SU-DHL-6 (cell line): Measurements from ENCODE around the gene ADARB2.

Source experiments
- EZH2phosphoT487 ChIP-seq: fragments of 200-600 bp; sonication (generic), shearing (Covaris generic); conservative IDR thresholded peaks from 2 replicates; pipeline ENCODE4 v1.6.1; 2018; ENCODE audit warnings: mild to moderate bottlenecking, antibody characterized with exemption, low read length, moderate library complexity, mixed read lengths
- TF ChIP-seq, protein P1 (sequence below): fragments of 200-600 bp; sonication (generic); IDR thresholded peaks from one replicate; pipeline ENCODE4 v1.5.1; 2017; ENCODE audit warnings: antibody characterized with exemption, mild to moderate bottlenecking, low read length, moderate library complexity; ENCODE audit not compliant: insufficient read depth, poor library complexity, severe bottlenecking

DNA sequence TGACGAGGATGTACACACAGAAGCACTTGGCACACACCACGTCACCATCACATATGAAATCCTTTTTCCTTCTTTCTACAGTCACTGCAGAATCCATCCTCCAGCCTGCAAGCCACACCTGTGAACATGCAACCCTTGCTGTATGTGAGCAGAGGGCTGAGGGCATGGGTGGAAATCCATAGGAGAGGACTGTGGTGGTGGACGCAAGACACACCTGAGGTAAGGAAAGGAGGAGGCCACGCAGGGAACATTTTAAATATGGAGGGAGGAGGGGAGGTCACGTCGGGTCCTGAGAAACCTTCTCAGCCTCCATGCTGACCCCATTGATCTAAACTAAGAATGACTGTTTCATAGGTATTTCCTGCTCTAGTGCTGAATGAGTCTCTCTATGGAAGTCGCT lies 28.6 kb downstream of the ADARB2 start:
- TF ChIP-seq, protein P1, sequence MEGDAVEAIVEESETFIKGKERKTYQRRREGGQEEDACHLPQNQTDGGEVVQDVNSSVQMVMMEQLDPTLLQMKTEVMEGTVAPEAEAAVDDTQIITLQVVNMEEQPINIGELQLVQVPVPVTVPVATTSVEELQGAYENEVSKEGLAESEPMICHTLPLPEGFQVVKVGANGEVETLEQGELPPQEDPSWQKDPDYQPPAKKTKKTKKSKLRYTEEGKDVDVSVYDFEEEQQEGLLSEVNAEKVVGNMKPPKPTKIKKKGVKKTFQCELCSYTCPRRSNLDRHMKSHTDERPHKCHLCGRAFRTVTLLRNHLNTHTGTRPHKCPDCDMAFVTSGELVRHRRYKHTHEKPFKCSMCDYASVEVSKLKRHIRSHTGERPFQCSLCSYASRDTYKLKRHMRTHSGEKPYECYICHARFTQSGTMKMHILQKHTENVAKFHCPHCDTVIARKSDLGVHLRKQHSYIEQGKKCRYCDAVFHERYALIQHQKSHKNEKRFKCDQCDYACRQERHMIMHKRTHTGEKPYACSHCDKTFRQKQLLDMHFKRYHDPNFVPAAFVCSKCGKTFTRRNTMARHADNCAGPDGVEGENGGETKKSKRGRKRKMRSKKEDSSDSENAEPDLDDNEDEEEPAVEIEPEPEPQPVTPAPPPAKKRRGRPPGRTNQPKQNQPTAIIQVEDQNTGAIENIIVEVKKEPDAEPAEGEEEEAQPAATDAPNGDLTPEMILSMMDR: no peak
- TF ChIP-seq EZH2phosphoT487: no peak
